ENCODE results near the gene GPR179. TPM values are rescaled to one million over a fixed set of nuclear protein-coding genes. Genes with fewer than 3 reads are reported as not detected.
"Not testable (repeated sequence)": the region's sequence is repeated elsewhere in the genome, so short reads cannot be mapped to it uniquely, and the experiment has no call there.

GPR179 gene
- total RNA-seq, 1 donor, result under 0.01 TPM

- H3K4me3 ChIP-seq (ENCODE audit: low read depth, low read length), result not testable (repeated sequence)
- peak; percentile 41 for TF ChIP-seq CTCF (IDR thresholded peaks at IDR 0.05; ENCODE audit: insufficient read depth, low read depth, low read length)
- peak; percentile 46 for DNase-seq (ENCODE audit: low read depth)
Observed at GRCh38 chr17:38288217-38288827, 55.4 kb downstream of the GPR179 start.

DNA sequence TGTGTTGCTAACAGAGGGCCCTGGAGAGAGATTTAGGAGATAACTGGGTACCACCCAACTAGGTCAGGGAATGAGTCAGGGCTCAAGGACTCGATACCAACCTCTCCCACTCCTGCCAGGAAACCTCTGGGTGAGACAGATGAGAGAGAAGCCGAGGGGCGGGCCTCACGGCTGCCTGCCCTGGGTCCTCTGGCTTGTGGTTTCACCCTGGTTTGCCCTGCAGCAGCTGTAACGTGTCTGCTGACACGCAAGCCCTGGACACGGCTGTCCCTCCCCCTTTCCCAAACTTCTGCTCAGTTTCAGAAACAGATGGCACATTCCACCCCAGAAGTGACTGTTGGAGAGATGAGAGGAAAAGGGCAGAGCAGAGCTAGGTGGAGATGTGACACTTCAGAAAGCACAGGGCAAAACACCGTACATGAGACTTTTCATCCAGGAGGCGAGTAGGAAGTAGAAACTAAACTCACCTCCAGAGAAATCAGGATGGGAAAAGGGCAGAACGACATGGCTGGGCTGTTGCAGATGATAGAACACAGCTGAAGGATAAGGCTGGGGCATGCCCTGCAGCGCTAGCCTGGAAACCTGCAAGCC lies 57.2 kb downstream of the GPR179 start:
- peak overlapping the region; percentile 26 for H3K4me3 ChIP-seq (ENCODE audit: low read depth, low read length)
- peak; percentile 85 for DNase-seq (ENCODE audit: low read depth)

DNA sequence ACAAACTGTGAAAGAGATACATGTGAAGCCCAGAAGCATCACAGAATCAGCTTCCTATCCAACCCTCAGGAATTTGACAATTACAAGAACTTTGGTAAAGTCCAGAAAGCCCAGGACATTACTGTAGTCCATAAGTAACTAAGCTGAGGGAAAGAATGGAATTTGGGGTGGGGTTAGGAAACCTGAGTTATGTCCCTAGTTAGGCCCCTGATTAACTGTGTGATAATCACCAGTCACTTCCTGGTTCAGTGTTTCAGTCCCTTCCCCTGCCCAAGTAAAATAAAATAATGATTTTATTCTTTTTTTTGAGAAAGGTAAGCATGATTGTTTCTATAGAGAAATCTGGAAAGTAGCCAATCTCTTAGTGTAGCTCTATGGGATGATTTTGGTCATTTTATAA lies 57.8 kb downstream of the GPR179 start:
- peak; percentile 38 for DNase-seq (ENCODE audit: low read depth)
- not testable (repeated sequence) for H3K4me3 ChIP-seq (ENCODE audit: low read depth, low read length)

Other genes starting within 250 kb of the GPR179 start
- gene TBC1D3E, start 216.0 kb downstream of the GPR179 start, total RNA-seq, result 0.32 TPM in 1 of 2 replicates, not detected in the other
- not detected in 2 replicates for gene TBC1D3, start 151.4 kb downstream of the GPR179 start, total RNA-seq
- gene MRPL45, start 46.8 kb downstream of the GPR179 start, total RNA-seq, result 28.0 and 30.2 TPM in 2 replicates
- 11.2 and 13.9 TPM in 2 replicates for gene SOCS7, start 7.9 kb upstream of the GPR179 start, total RNA-seq
- gene ARHGAP23, start 84.5 kb upstream of the GPR179 start, total RNA-seq, result 53.8 and 66.1 TPM in 2 replicates